Parathyroid adenoma (tissue), 2 donors: ENCODE results near the gene DUSP7.

Source experiments
- H2AFZ ChIP-seq: fragments of 300-600 bp; sonication (generic); one replicate; pipeline ENCODE4 v1.7.0; 2017; ENCODE audit warnings: antibody characterized with exemption, mild to moderate bottlenecking
- H3K27ac ChIP-seq: fragments of 300-600 bp; sonication (generic); one replicate; pipeline ENCODE4 v1.7.0; 2017
- H3K27me3 ChIP-seq: fragments of 300-600 bp; sonication (generic); one replicate; pipeline ENCODE4 v1.7.0; 2017; ENCODE audit warnings: low read length; ENCODE audit not compliant: control insufficient read depth, insufficient read depth
- H3K36me3 ChIP-seq: fragments of 300-600 bp; sonication (generic); one replicate; pipeline ENCODE4 v1.7.0; 2017; ENCODE audit warnings: low read length; ENCODE audit not compliant: control insufficient read depth, insufficient read depth
- H3K4me1 ChIP-seq: fragments of 300-600 bp; sonication (generic); one replicate; pipeline ENCODE4 v1.7.0; 2017; ENCODE audit warnings: control low read depth
- H3K4me2 ChIP-seq: fragments of 300-600 bp; sonication (generic); one replicate; pipeline ENCODE4 v1.7.0; 2017; ENCODE audit warnings: low read length
- H3K4me3 ChIP-seq: fragments of 300-600 bp; sonication (generic); one replicate; pipeline ENCODE4 v1.7.0; 2017; ENCODE audit warnings: low read depth, low read length
- H3K79me2 ChIP-seq: fragments of 300-600 bp; sonication (generic); one replicate; pipeline ENCODE4 v1.7.0; 2017; ENCODE audit warnings: control low read depth
- H3K9ac ChIP-seq: fragments of 300-600 bp; sonication (generic); one replicate; pipeline ENCODE4 v1.7.0; 2017; ENCODE audit warnings: mild to moderate bottlenecking
- H3K9me3 ChIP-seq: fragments of 300-600 bp; sonication (generic); one replicate; pipeline ENCODE4 v1.7.0; 2017; ENCODE audit warnings: low read length; ENCODE audit not compliant: control insufficient read depth
- TF ChIP-seq, protein P1 (sequence below): fragments of 300-600 bp; sonication (generic); IDR thresholded peaks from one replicate; pipeline ENCODE4 v1.7.0; 2017; ENCODE audit warnings: antibody characterized with exemption, mild to moderate bottlenecking
- donor health status: primary hyperparathyroidism.

Gene DUSP7

DNA sequence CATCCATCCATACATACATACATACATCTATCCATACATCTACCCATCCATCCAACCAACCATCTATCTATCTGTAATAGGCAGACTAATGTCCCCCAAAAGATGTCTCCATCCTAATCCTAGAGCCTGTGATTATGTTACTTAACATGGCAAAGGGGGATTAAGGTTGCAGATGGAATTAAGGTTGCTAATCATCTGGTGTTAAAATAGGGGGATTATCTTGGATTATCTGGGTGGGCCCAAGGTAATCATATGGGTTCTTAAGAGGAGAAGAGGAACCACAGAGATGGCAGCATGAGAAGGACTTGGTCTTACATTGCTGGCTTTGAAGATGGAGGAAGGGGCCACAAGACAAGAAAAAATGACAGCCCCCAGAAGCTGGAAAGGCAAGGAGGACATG lies 45.9 kb downstream of the DUSP7 start:
- no peaks in the 10 kb centered on the region for H3K36me3 ChIP-seq
- TF ChIP-seq, protein P1, sequence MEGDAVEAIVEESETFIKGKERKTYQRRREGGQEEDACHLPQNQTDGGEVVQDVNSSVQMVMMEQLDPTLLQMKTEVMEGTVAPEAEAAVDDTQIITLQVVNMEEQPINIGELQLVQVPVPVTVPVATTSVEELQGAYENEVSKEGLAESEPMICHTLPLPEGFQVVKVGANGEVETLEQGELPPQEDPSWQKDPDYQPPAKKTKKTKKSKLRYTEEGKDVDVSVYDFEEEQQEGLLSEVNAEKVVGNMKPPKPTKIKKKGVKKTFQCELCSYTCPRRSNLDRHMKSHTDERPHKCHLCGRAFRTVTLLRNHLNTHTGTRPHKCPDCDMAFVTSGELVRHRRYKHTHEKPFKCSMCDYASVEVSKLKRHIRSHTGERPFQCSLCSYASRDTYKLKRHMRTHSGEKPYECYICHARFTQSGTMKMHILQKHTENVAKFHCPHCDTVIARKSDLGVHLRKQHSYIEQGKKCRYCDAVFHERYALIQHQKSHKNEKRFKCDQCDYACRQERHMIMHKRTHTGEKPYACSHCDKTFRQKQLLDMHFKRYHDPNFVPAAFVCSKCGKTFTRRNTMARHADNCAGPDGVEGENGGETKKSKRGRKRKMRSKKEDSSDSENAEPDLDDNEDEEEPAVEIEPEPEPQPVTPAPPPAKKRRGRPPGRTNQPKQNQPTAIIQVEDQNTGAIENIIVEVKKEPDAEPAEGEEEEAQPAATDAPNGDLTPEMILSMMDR: no peak
- peaks cover 11% of the 10 kb centered on the region for H3K4me1 ChIP-seq
- no peaks in the 10 kb centered on the region for H3K27me3 ChIP-seq
- no peak overlapping the region for H3K4me3 ChIP-seq
- H3K4me2 ChIP-seq: no peak overlapping the region
- H3K79me2 ChIP-seq: no peaks in the 10 kb centered on the region
- H2AFZ ChIP-seq: no peak overlapping the region
- no peak overlapping the region for H3K9ac ChIP-seq
- H3K27ac ChIP-seq: no peak overlapping the region
- H3K9me3 ChIP-seq: no peaks in the 10 kb centered on the region

DNA sequence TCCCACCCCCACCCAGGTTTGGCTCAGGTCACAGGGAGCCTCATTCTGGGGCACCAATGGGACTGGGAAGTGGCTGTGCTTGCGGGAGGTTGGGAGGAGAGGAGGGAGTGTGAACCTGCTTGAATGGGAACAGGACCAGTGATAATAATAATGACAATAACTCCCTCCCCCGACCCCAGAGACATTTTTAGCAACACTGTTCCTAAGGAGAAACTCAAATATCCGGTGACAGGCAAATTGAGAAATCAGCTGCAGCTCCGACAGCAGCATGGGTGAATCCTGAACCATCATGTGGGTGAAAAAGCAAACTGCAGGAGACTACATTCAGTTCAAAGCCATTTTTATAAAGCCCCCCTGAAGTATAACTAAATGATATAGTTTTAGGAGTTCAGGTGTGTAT lies 49.1 kb downstream of the DUSP7 start:
- Histone ChIP-seq H3K4me1 (peaks cover 13% of the 10 kb centered on the region), H3K4me3 (no peak overlapping the region), H3K27me3 (no peaks in the 10 kb centered on the region), H3K9ac (no peak overlapping the region), H3K4me2 (no peak overlapping the region), H2AFZ (no peak overlapping the region), H3K27ac (no peak overlapping the region), H3K79me2 (no peaks in the 10 kb centered on the region), H3K9me3 (no peaks in the 10 kb centered on the region), H3K36me3 (no peaks in the 10 kb centered on the region)
- TF ChIP-seq, protein P1: no peak

DNA sequence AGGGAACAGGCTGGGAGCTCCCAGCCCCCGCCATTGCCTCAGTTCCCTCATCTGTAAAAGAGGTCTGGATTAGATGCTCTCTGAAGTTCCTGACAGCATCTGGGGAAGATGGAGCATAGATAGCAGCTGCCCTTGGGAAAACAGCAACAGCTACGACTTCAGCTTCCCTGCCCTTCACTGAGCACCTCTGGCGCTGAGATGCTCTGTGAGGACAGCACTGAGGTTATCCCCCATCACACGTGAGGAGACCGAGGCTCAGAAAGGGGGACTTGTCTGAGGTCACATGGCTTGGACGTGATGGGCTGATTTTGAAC lies 49.6 kb downstream of the DUSP7 start:
- TF ChIP-seq, protein P1: no peak
- Histone ChIP-seq H3K9me3 (no peaks in the 10 kb centered on the region), H3K27me3 (no peaks in the 10 kb centered on the region), H3K4me3 (no peak overlapping the region), H3K4me2 (no peak overlapping the region), H2AFZ (no peak overlapping the region), H3K36me3 (no peaks in the 10 kb centered on the region), H3K4me1 (peaks cover 13% of the 10 kb centered on the region), H3K79me2 (no peaks in the 10 kb centered on the region), H3K27ac (no peak overlapping the region), H3K9ac (no peak overlapping the region)

DNA sequence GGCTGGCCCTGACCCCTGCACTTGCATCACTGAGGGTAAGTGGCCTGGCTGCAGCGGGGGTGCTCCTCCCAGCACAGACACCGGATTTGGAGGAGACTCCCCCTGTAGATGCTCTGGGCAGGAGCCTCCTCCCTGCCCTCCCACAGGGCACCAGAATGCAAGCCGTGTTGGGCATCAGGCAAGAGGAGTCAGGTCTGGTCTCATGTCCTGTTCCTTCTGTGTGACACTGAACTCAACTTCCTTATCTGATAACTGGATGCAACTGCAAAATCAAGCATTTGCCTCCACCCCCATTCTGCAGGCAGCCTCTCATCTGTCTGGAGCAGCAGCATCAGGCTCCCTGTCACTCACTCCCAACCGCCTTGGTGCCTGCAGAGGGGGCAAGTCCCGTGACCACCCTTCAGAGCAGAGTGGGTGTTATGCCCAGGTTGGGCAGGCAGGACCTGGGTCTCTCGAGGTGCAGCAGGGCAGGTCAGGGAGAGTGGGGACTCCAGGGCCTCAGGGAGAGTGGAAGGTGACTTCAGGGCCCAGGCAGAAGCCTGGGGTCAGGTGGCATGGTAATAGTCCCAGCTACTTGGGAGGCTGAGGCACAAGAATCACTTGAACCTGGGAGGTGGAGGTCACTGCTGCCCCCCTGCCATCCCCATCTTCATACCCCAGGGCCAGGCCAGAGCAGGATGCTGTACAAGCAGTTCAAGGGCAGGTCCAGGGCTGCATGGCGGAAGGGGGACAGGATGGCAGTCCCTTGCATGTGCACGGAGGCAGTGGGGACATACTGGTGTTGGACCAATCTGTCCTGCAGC lies 50.2 kb downstream of the DUSP7 start:
- no peaks in the 10 kb centered on the region for H3K9me3 ChIP-seq
- H3K4me2 ChIP-seq: no peak overlapping the region
- H3K36me3 ChIP-seq: no peaks in the 10 kb centered on the region
- no peak overlapping the region for H3K4me3 ChIP-seq
- H2AFZ ChIP-seq: peak overlapping the region; percentile 81
- TF ChIP-seq, protein P1: no peak
- H3K9ac ChIP-seq: no peak overlapping the region
- H3K79me2 ChIP-seq: no peaks in the 10 kb centered on the region
- peaks cover 13% of the 10 kb centered on the region for H3K4me1 ChIP-seq
- H3K27ac ChIP-seq: no peak overlapping the region
- no peaks in the 10 kb centered on the region for H3K27me3 ChIP-seq

DNA sequence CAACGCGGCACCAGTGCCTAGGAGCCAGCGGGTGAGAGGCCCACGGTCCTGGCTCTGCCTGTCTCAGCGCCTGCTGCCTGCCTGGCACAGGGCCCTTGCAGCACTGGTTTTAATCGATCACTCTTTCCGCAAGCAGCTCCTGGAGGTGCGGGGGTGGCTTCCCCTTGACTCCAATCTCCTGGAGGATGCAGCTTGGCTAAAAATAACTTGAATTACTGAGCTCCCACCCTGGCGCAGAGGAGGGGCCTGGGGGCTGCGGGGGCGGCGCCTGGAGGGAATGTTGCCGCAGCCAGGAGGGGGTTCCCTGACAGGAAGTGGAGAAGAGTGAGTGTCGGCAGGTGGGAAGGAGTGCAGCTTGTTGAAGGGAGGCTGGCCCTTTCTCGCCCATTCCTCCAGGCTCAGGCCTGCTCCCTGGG lies 50.8 kb downstream of the DUSP7 start:
- no peaks in the 10 kb centered on the region for H3K36me3 ChIP-seq
- no peaks in the 10 kb centered on the region for H3K27me3 ChIP-seq
- peak overlapping the region; percentile 81 for H2AFZ ChIP-seq
- H3K4me3 ChIP-seq: no peak overlapping the region
- TF ChIP-seq, protein P1: no peak
- H3K27ac ChIP-seq: peak overlapping the region; percentile 6
- no peaks in the 10 kb centered on the region for H3K9me3 ChIP-seq
- no peaks in the 10 kb centered on the region for H3K79me2 ChIP-seq
- H3K4me1 ChIP-seq: peaks cover 13% of the 10 kb centered on the region
- no peak overlapping the region for H3K4me2 ChIP-seq
- no peak overlapping the region for H3K9ac ChIP-seq
